SK-N-SH (cell line): Measurements from ENCODE around the gene NOC2L.

Source experiments
- CHD2 ChIP-seq: fragments of 150-350 bp; IDR thresholded peaks from 2 replicates; pipeline ENCODE4 v1.6.1; 2018; ENCODE audit warnings: low read length; ENCODE audit not compliant: partially characterized antibody
- CTCF ChIP-seq: fragments of 200-600 bp; sonication (generic); IDR thresholded peaks from 2 replicates; pipeline ENCODE4 v1.6.1; 2017; ENCODE audit warnings: antibody characterized with exemption, mild to moderate bottlenecking, moderate library complexity
- FOSL2 ChIP-seq: IDR thresholded peaks from 2 replicates; pipeline ENCODE4 v1.4.0; 2012; ENCODE audit warnings: low read depth, mild to moderate bottlenecking, moderate library complexity, borderline replicate concordance
- FOXJ3 ChIP-seq: sonication (generic); formaldehyde crosslinking; IDR thresholded peaks from 2 replicates; pipeline ENCODE4 v1.5.1; 2020; ENCODE audit warnings: mild to moderate bottlenecking, missing genetic modification reagents
- POLR2AphosphoS5 ChIP-seq: IDR thresholded peaks from 2 replicates; pipeline ENCODE4 v1.6.1; 2012; ENCODE audit warnings: low read depth, low read length
- REST ChIP-seq: IDR thresholded peaks from 2 replicates; pipeline ENCODE4 v1.6.1; 2012; ENCODE audit warnings: mild to moderate bottlenecking, low read depth, low read length, moderate library complexity
- RXRA ChIP-seq: IDR thresholded peaks from 2 replicates; pipeline ENCODE4 v1.4.0; 2012; ENCODE audit warnings: low read depth, mild to moderate bottlenecking, borderline replicate concordance
- SIN3A ChIP-seq: IDR thresholded peaks from 2 replicates; pipeline ENCODE4 v1.6.1; 2012; ENCODE audit warnings: low read depth, mild to moderate bottlenecking, low read length, moderate library complexity, borderline replicate concordance
- TAF1 ChIP-seq: IDR thresholded peaks from 2 replicates; pipeline ENCODE4 v1.6.1; 2012; ENCODE audit warnings: low read depth, mild to moderate bottlenecking, low read length, moderate library complexity, borderline replicate concordance
- USF2 ChIP-seq: fragments of 150-350 bp; IDR thresholded peaks from 2 replicates; pipeline ENCODE4 v1.6.1; 2017; ENCODE audit warnings: antibody characterized with exemption, low read length, low read depth, borderline replicate concordance
- YY1 ChIP-seq: IDR thresholded peaks from 2 replicates; pipeline ENCODE4 v1.4.0; 2012; ENCODE audit warnings: low read depth, mild to moderate bottlenecking
- ZBTB33 ChIP-seq: IDR thresholded peaks from 2 replicates; pipeline ENCODE4 v1.4.0; 2012; ENCODE audit warnings: low read depth, borderline replicate concordance

- TF ChIP-seq CTCF, result peak; percentile 47
- no peak for TF ChIP-seq CHD2
- no peak for TF ChIP-seq FOSL2
- no peak for TF ChIP-seq RXRA
- no peak for TF ChIP-seq POLR2AphosphoS5
- no peak for TF ChIP-seq SIN3A
- no peak for TF ChIP-seq ZBTB33
- TF ChIP-seq YY1, result no peak
- no peak for TF ChIP-seq FOXJ3
- no peak for TF ChIP-seq USF2
- TF ChIP-seq TAF1, result no peak
- TF ChIP-seq REST, result no peak
Observed at GRCh38 chr1:938088-938683, 20.9 kb downstream of the NOC2L start.
